Stimulated activated CD4-positive, alpha-beta T cell treated with anti-CD3 and anti-CD28 coated beads, Interleukin-12 subunit alpha, Interleukin-12 subunit beta, amount 100 ng/mL, for 4 hours (primary cell): ENCODE data around the gene NOC2L.

Experiments used
- DNase-seq: peaks from one replicate; pipeline ENCODE4 v3.0.0-alpha.2; 2020

The NOC2L gene

GRCh38 chr1:913491-914130, 45.4 kb downstream of the NOC2L start:
- no peak for DNase-seq

- no peak for DNase-seq
Observed at GRCh38 chr1:912740-913301, 46.2 kb downstream of the NOC2L start.

- DNase-seq = no peak
Observed at GRCh38 chr1:911875-912739, 46.9 kb downstream of the NOC2L start.

GRCh38 chr1:910881-911721, 48.0 kb downstream of the NOC2L start:
- DNase-seq = no peak

GRCh38 chr1:910311-910880, 48.7 kb downstream of the NOC2L start:
- no peak for DNase-seq

- no peak for DNase-seq
Observed at GRCh38 chr1:909861-910310, 49.2 kb downstream of the NOC2L start.

GRCh38 chr1:908661-909060, 50.4 kb downstream of the NOC2L start:
- DNase-seq = no peak

- no peak for DNase-seq
Observed at GRCh38 chr1:907611-908451, 51.2 kb downstream of the NOC2L start.

- DNase-seq = no peak
Observed at GRCh38 chr1:906600-907420, 52.2 kb downstream of the NOC2L start.

GRCh38 chr1:905811-906599, 53.1 kb downstream of the NOC2L start:
- DNase-seq = no peak

- no peak for DNase-seq
Observed at GRCh38 chr1:905071-905749, 53.8 kb downstream of the NOC2L start.

GRCh38 chr1:904310-904950, 54.6 kb downstream of the NOC2L start:
- peak; percentile 85 for DNase-seq

- DNase-seq = no peak
Observed at GRCh38 chr1:903721-904271, 55.3 kb downstream of the NOC2L start.

- no peak for DNase-seq
Observed at GRCh38 chr1:903305-903704, 55.8 kb downstream of the NOC2L start.

- no peak for DNase-seq
Observed at GRCh38 chr1:902802-903201, 56.3 kb downstream of the NOC2L start.

- DNase-seq = no peak
Observed at GRCh38 chr1:901108-901859, 57.8 kb downstream of the NOC2L start.

GRCh38 chr1:899636-900317, 59.3 kb downstream of the NOC2L start:
- no peak for DNase-seq
